ENCODE measurements around the gene STAC2.

The STAC2 gene, protein sequence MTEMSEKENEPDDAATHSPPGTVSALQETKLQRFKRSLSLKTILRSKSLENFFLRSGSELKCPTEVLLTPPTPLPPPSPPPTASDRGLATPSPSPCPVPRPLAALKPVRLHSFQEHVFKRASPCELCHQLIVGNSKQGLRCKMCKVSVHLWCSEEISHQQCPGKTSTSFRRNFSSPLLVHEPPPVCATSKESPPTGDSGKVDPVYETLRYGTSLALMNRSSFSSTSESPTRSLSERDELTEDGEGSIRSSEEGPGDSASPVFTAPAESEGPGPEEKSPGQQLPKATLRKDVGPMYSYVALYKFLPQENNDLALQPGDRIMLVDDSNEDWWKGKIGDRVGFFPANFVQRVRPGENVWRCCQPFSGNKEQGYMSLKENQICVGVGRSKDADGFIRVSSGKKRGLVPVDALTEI

GRCh38 chr17:39225308-39225958 is at the start of gene STAC2:
STAC2 (minus strand) TSS chr17:39225945; CDS start chr17:39225502, 443 bp downstream.
- DNase-seq (ENCODE audit: low read depth): no peak
- H3K4me3 ChIP-seq (ENCODE audit: low read depth, low read length): no peak within 1 kb of the TSS
- TF ChIP-seq, protein P1, sequence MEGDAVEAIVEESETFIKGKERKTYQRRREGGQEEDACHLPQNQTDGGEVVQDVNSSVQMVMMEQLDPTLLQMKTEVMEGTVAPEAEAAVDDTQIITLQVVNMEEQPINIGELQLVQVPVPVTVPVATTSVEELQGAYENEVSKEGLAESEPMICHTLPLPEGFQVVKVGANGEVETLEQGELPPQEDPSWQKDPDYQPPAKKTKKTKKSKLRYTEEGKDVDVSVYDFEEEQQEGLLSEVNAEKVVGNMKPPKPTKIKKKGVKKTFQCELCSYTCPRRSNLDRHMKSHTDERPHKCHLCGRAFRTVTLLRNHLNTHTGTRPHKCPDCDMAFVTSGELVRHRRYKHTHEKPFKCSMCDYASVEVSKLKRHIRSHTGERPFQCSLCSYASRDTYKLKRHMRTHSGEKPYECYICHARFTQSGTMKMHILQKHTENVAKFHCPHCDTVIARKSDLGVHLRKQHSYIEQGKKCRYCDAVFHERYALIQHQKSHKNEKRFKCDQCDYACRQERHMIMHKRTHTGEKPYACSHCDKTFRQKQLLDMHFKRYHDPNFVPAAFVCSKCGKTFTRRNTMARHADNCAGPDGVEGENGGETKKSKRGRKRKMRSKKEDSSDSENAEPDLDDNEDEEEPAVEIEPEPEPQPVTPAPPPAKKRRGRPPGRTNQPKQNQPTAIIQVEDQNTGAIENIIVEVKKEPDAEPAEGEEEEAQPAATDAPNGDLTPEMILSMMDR (IDR thresholded peaks at IDR 0.05; ENCODE audit: low read depth, low read length, missing control alignments): no peak

- H3K4me3 ChIP-seq (ENCODE audit: low read depth, low read length): no peak overlapping the region
- TF ChIP-seq, protein P1 (IDR thresholded peaks at IDR 0.05; ENCODE audit: low read depth, low read length, missing control alignments): no peak
- DNase-seq (ENCODE audit: low read depth): no peak
These were observed 45.8 kb upstream of the STAC2 start for GRCh38 chr17:39271546-39271945.

DNA sequence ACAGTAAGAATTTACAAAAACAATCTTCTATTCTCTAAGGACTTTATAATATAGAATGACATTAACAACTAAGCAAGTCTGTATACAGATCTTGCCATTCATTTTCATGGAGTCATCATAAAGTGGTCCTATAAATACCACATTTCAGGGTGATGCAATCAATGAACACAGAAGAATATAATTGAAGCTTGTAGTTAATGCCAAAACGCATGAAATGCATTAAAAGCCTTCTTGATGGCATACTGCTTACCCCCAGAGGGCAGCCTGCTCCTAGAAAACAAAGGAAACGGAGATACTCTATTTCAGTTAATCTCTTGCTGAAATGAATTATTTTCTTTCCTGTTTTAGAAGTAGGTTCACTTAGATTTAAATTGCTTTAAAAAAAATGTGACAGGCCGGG is 45.2 kb upstream of the STAC2 start:
- TF ChIP-seq, protein P1 (IDR thresholded peaks at IDR 0.05; ENCODE audit: low read depth, low read length, missing control alignments): peak; percentile 36
- H3K4me3 ChIP-seq (ENCODE audit: low read depth, low read length): no peak overlapping the region
- no peak for DNase-seq (ENCODE audit: low read depth)

DNA sequence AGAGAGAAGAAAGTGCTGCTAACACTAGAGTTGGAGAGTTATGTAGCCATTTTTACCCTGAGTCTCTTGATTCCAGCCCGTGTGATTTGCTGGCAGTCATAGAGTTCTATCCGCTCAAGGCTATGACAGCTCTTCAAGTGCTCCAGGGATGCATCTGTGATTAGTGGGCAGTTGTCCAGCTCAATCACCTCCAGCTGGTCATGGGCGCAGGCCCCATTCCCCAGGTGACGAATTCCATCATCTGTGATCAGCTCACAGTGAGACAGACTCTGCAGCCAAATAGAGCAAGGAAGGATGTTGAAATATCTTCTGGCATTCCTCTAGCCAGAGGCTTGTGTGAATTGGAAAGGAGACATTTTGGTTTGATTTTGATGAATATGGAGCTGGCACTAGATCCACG is 38.4 kb upstream of the STAC2 start:
- no peak overlapping the region for H3K4me3 ChIP-seq (ENCODE audit: low read depth, low read length)
- no peak for DNase-seq (ENCODE audit: low read depth)
- TF ChIP-seq, protein P1 (IDR thresholded peaks at IDR 0.05; ENCODE audit: low read depth, low read length, missing control alignments): no peak

DNA sequence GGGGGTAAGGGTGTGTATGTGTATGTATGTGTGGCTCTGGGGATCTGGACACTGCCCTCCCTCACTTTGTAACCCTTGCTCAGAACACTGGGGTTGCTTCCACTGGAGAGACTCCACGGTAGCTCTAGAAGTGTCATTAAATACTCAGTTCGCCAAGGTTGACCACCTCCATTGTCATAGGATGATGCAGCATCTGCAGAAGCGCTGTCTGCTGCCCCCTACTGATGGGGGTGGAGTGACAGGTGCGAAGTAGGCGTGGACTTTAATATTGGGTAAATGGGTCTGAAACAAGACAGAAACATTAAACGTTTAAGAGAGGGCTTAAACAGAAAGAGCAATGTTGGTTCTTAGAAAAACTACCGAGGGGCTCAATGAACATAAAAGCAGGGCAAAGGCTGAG is 35.5 kb upstream of the STAC2 start:
- no peak overlapping the region for H3K4me3 ChIP-seq (ENCODE audit: low read depth, low read length)
- TF ChIP-seq, protein P1 (IDR thresholded peaks at IDR 0.05; ENCODE audit: low read depth, low read length, missing control alignments): peak; percentile 58
- DNase-seq (ENCODE audit: low read depth): no peak

DNA sequence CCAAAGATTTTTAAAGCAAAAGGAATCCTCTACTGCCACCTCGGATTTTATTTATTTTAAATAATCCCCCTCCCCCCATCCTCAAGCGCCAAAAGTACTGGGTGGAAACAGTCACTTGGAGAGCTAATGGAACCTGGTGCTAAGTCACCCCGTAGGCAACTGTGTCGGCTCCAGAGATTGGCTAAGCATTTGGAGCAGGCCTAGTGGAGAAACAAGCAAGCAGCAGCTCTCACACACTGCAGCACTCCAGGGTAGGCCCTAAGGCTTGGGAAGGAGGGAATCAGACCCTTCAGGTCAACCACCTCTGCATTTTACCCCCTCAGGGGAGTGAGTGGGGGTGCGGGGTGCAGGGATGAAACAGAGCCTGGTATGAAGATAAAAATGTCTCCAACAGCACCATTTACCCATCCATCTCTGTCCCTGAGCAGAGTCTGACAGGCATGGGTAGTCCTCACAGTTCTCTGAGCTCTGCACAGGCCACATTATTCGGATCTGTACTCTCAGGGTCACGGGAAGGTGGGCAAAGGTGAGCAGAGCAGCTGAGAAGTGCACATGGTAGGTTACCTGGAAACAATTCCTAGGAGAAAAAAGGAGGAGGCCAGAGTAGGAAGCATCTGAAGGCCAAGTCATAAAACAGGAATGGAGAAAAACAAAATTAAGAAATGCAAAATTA is 27.2 kb upstream of the STAC2 start:
- no peak for DNase-seq (ENCODE audit: low read depth)
- no peak overlapping the region for H3K4me3 ChIP-seq (ENCODE audit: low read depth, low read length)
- TF ChIP-seq, protein P1 (IDR thresholded peaks at IDR 0.05; ENCODE audit: low read depth, low read length, missing control alignments): no peak

Data from GM12864 (cell line).